Tibial nerve (tissue), 4 donors: ENCODE measurements around the gene SRPK1. TPM values are rescaled to one million over a fixed set of nuclear protein-coding genes. Genes with fewer than 3 reads are reported as not detected.

Experiments used
- DNase-seq, 2 donors: peaks; one replicate each; pipeline ENCODE4 v3.0.0-alpha.2; 2019; ENCODE audit warnings: low spot score in 2 of 2
- H3K27ac ChIP-seq, 4 donors: fragments of 200-600 bp; sonication (generic) in 3 of 4; one replicate each; pipeline ENCODE4 v1.5.1; 2017 to 2019; ENCODE audit warnings: mild to moderate bottlenecking in 1 of 4
- H3K27me3 ChIP-seq, 2 donors: fragments of 200-600 bp; sonication (generic) in 1 of 2; one replicate each; pipeline versions ENCODE4 v1.5.1 to v1.6.0; 2017 to 2019
- H3K36me3 ChIP-seq, 3 donors: fragments of 200-600 bp; sonication (generic); one replicate each; pipeline ENCODE4 v1.5.1; 2018 to 2019
- H3K4me1 ChIP-seq, 4 donors: fragments of 200-600 bp; sonication (generic) in 3 of 4; one replicate each; pipeline ENCODE4 v1.5.1; 2017 to 2019
- H3K4me3 ChIP-seq, 4 donors: fragments of 200-600 bp; sonication (generic) in 3 of 4; one replicate each; pipeline ENCODE4 v1.5.1; 2017 to 2019; ENCODE audit warnings: mild to moderate bottlenecking in 1 of 4, moderate library complexity in 1 of 4
- H3K9me3 ChIP-seq, 4 donors: fragments of 200-600 bp; sonication (generic) in 3 of 4; one replicate each; pipeline ENCODE4 v1.5.1; 2017 to 2019
- EP300 ChIP-seq, 2 donors: sonication (generic); formaldehyde crosslinking; IDR thresholded peaks; one replicate each; pipeline ENCODE4 v1.6.1; 2017; ENCODE audit warnings: antibody characterized with exemption in 2 of 2, mild to moderate bottlenecking in 1 of 2
- POLR2A ChIP-seq, 2 donors: fragments of 450-650 bp; IDR thresholded peaks; one replicate each; pipeline ENCODE4 v1.6.1; 2017; ENCODE audit warnings: antibody characterized with exemption in 2 of 2, mild to moderate bottlenecking in 2 of 2, moderate library complexity in 2 of 2
- WGBS, 2 donors: methylation state at CpG; one replicate each; pipeline ENCODE4 v1.1.5; 2018; 5-methylcytosine and 5-hydroxymethylcytosine counted together
- total RNA-seq, 4 donors: library from RNA; depleted of rRNA; stranded (reverse); fragments of >200 nt; gene quantifications; one replicate each; pipeline ENCODE4 v1.1.0, GENCODE V29; 2016
- TF ChIP-seq, protein P1 (sequence below), 5 experiments: fragments of 200-600 bp in 3 of 5; fragments of 450-650 bp in 2 of 5; sonication (generic) in 3 of 5; IDR thresholded peaks; one replicate each; pipeline ENCODE4 v1.5.1; 2016 to 2019; ENCODE audit warnings: antibody characterized with exemption in 5 of 5, mild to moderate bottlenecking in 3 of 5, moderate library complexity in 2 of 5

SRPK1 gene
- total RNA-seq, 4 donors from 2014 or later = 23.2 to 48.0 (median 40.2) TPM

GRCh38 chr6:35967076-35967774 is 46.3 kb upstream of the SRPK1 start:
- no peak for DNase-seq
- TF ChIP-seq POLR2A (IDR thresholded peaks at IDR 0.05) (no peak), EP300 (IDR thresholded peaks at IDR 0.05) (no peak)
- TF ChIP-seq, protein P1, sequence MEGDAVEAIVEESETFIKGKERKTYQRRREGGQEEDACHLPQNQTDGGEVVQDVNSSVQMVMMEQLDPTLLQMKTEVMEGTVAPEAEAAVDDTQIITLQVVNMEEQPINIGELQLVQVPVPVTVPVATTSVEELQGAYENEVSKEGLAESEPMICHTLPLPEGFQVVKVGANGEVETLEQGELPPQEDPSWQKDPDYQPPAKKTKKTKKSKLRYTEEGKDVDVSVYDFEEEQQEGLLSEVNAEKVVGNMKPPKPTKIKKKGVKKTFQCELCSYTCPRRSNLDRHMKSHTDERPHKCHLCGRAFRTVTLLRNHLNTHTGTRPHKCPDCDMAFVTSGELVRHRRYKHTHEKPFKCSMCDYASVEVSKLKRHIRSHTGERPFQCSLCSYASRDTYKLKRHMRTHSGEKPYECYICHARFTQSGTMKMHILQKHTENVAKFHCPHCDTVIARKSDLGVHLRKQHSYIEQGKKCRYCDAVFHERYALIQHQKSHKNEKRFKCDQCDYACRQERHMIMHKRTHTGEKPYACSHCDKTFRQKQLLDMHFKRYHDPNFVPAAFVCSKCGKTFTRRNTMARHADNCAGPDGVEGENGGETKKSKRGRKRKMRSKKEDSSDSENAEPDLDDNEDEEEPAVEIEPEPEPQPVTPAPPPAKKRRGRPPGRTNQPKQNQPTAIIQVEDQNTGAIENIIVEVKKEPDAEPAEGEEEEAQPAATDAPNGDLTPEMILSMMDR (IDR thresholded peaks at IDR 0.05) = no peak
- WGBS, 2 donors = 80 to 83% methylated on average over 4 of the region's 4 CpGs

DNA sequence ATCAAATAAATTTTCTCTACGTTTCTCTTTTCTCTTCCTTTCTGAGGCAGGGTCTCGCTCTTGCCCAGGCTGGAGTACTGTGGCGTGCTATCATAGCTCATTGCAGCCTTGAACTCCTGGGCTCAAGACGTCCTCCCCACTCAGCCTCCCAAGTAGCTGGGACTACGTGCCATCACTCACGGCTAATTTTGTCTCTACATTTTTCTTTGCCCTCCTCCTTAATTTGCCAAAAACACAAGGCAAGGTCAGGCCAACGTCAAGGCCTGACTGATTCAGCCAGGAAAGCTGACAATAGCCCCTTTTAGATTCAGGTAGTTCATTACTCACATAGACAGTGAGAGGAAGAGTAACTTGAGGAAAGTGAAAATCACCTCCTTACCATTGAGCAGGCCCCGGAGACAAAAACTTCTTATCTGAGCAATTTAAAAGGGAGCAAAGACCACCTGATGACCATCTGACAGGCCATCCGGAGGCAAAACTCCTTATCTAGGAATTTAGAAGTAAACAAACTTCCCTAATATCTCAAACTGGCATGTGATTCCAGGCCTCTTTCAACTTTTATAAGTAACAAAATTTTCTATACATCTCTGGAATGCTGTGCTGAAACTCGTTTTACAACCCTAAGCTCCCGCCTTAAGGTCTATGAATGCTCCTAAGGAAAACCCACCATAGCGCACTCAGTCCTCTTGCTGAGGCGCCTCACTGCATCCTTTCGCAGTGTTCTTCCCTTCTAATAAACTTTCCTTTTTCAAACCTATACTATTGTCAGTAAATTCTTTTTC is 42.1 kb upstream of the SRPK1 start:
- TF ChIP-seq, protein P1 (IDR thresholded peaks at IDR 0.05) = no peak
- TF ChIP-seq POLR2A (IDR thresholded peaks at IDR 0.05) = no peak
- TF ChIP-seq EP300 (IDR thresholded peaks at IDR 0.05) = no peak
- Histone ChIP-seq H3K27ac (no peak overlapping the region), H3K27me3 (peaks cover 0 to 6% of the 10 kb centered on the region in 2 donors), H3K9me3 (no peaks in the 10 kb centered on the region), H3K36me3 (no peaks in the 10 kb centered on the region), H3K4me3 (no peak overlapping the region), H3K4me1 (no peaks in the 10 kb centered on the region)
- 78 to 82% methylated on average over 14 of the region's 14 CpGs for WGBS, 2 donors
- DNase-seq = no peak

More at GRCh38 chr6:35967076-35967774, 46.3 kb upstream of the SRPK1 start:
- Histone ChIP-seq H3K9me3 (no peaks in the 10 kb centered on the region), H3K27ac (no peak overlapping the region), H3K36me3 (no peaks in the 10 kb centered on the region), H3K27me3 (no peaks in the 10 kb centered on the region), H3K4me3 (no peak overlapping the region), H3K4me1 (no peaks in the 10 kb centered on the region)

- Histone ChIP-seq H3K4me1 (no peaks in the 10 kb centered on the region), H3K36me3 (no peaks in the 10 kb centered on the region), H3K9me3 (no peaks in the 10 kb centered on the region), H3K27ac (no peak overlapping the region), H3K4me3 (no peak overlapping the region), H3K27me3 (peaks cover 0 to 6% of the 10 kb centered on the region in 2 donors)
- 76 to 79% methylated on average over 2 of the region's 2 CpGs for WGBS, 2 donors
- no peak for TF ChIP-seq POLR2A (IDR thresholded peaks at IDR 0.05)
- TF ChIP-seq, protein P1 (IDR thresholded peaks at IDR 0.05) = no peak
- no peak for TF ChIP-seq EP300 (IDR thresholded peaks at IDR 0.05)
- no peak for DNase-seq
Observed at GRCh38 chr6:35960187-35960586, 39.3 kb upstream of the SRPK1 start.

- Histone ChIP-seq H3K4me3 (no peak overlapping the region), H3K4me1 (no peaks in the 10 kb centered on the region), H3K9me3 (no peaks in the 10 kb centered on the region), H3K36me3 (no peaks in the 10 kb centered on the region), H3K27me3 (peaks cover 0 to 6% of the 10 kb centered on the region in 2 donors), H3K27ac (no peak overlapping the region)
- WGBS, 2 donors = 83% methylated on average over 4 of the region's 4 CpGs
- no peak for TF ChIP-seq POLR2A (IDR thresholded peaks at IDR 0.05)
- TF ChIP-seq, protein P1 (IDR thresholded peaks at IDR 0.05) = no peak
- no peak for TF ChIP-seq EP300 (IDR thresholded peaks at IDR 0.05)
- DNase-seq = no peak
Observed at GRCh38 chr6:35955970-35956369, 35.1 kb upstream of the SRPK1 start.

DNA sequence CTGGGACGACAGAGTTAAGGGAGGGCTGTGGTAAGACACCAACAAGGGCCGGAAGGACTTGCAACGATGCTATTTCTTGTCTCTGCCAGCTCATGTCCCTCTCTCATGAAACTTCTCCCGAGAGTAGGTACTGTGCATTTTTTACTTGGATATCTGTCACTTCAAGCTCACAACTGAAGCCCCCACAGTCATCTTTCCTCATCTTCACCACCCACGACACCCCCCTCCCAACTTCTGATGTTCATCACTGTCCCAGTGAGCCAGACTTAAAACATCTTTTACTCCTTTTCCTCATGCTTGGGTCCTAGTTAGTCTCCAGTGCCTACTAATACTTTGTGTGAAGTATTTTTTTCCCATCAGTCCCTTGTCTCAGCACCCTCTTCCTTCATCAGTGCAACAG is 34.6 kb upstream of the SRPK1 start:
- Histone ChIP-seq H3K4me3 (no peak overlapping the region), H3K4me1 (no peaks in the 10 kb centered on the region), H3K36me3 (no peaks in the 10 kb centered on the region), H3K27ac (peak overlapping the region in 1 of 4 donors; percentile 11), H3K27me3 (peaks cover 0 to 5% of the 10 kb centered on the region in 2 donors), H3K9me3 (no peaks in the 10 kb centered on the region)
- TF ChIP-seq EP300 (IDR thresholded peaks at IDR 0.05) (no peak), POLR2A (IDR thresholded peaks at IDR 0.05) (no peak)
- TF ChIP-seq, protein P1 (IDR thresholded peaks at IDR 0.05) = no peak
- WGBS, 2 donors = 84 to 86% methylated on average over 5 of the region's 5 CpGs
- no peak for DNase-seq
